Omental fat pad (tissue), 4 donors: ENCODE measurements around the gene DCUN1D1. TPM values are rescaled to one million over a fixed set of nuclear protein-coding genes. Genes with fewer than 3 reads are reported as not detected.

Experiments used
- ATAC-seq: fragments of 150-250 bp; one replicate; pipeline ENCODE4 v1.9.1; 2016; ENCODE audit warnings: mild to moderate bottlenecking, moderate library complexity; ENCODE audit not compliant: low FRiP score
- DNase-seq: peaks from one replicate; pipeline ENCODE4 v3.0.0-alpha.2; 2019; ENCODE audit warnings: low spot score
- CTCF ChIP-seq, 3 donors: fragments of 450-650 bp; IDR thresholded peaks; one replicate each; pipeline ENCODE4 v1.5.1; 2016 to 2017; ENCODE audit warnings: antibody characterized with exemption in 3 of 3, mild to moderate bottlenecking in 3 of 3, moderate library complexity in 2 of 3
- total RNA-seq, 4 donors: library from RNA; depleted of rRNA; stranded (reverse); fragments of >200 nt; gene quantifications; one replicate each; pipeline ENCODE4 v1.1.0, GENCODE V29; 2016

DCUN1D1 gene
- total RNA-seq, 4 donors from 2014 or later = 19.5 to 27.7 (median 22.2) TPM

GRCh38 chr3:182921665-182922355 lies 58.5 kb downstream of the DCUN1D1 start:
- TF ChIP-seq CTCF (IDR thresholded peaks at IDR 0.05) = no peak
- ATAC-seq (no peak), DNase-seq (no peak)

GRCh38 chr3:182920515-182921084 lies 59.7 kb downstream of the DCUN1D1 start:
- no peak for ATAC-seq
- no peak for TF ChIP-seq CTCF (IDR thresholded peaks at IDR 0.05)
- DNase-seq = no peak

GRCh38 chr3:182919866-182920357 lies 60.4 kb downstream of the DCUN1D1 start:
- no peak for ATAC-seq
- DNase-seq = no peak
- no peak for TF ChIP-seq CTCF (IDR thresholded peaks at IDR 0.05)

GRCh38 chr3:182917134-182917533 lies 63.2 kb downstream of the DCUN1D1 start:
- no peak for ATAC-seq
- no peak for TF ChIP-seq CTCF (IDR thresholded peaks at IDR 0.05)
- no peak for DNase-seq

GRCh38 chr3:182914341-182914740 lies 66.0 kb downstream of the DCUN1D1 start:
- no peak for DNase-seq
- TF ChIP-seq CTCF (IDR thresholded peaks at IDR 0.05) = no peak
- no peak for ATAC-seq

- TF ChIP-seq CTCF (IDR thresholded peaks at IDR 0.05) = no peak
- ATAC-seq (no peak), DNase-seq (no peak)
Measured at GRCh38 chr3:182913889-182914288, 66.4 kb downstream of the DCUN1D1 start.

- TF ChIP-seq CTCF (IDR thresholded peaks at IDR 0.05) = no peak
- ATAC-seq (no peak), DNase-seq (no peak)
Measured at GRCh38 chr3:182912474-182912873, 67.9 kb downstream of the DCUN1D1 start.
